Heart left ventricle (tissue), 16 donors: ENCODE data around the gene ASXL2. TPM values are rescaled to one million over a fixed set of nuclear protein-coding genes. Genes with fewer than 3 reads are reported as not detected.

ENCODE experiments used
- ATAC-seq, 4 donors: fragments of 200-7000 bp; cut with Tn5 transposase; one replicate each; pipeline ENCODE4 v1.9.1; 2020 to 2022; ENCODE audit warnings: moderate library complexity in 4 of 4, mild to moderate bottlenecking in 3 of 4, moderate number of reproducible peaks in 1 of 4
- DNase-seq, 5 donors: peaks; one replicate each; pipeline ENCODE4 v3.0.0-alpha.2; 2020
- H3K27ac ChIP-seq, 12 donors: fragments of 200-600 bp; sonication (generic) in 4 of 12; one replicate each; pipeline versions ENCODE4 v1.5.0 to v1.8.0; 2016 to 2022; ENCODE audit warnings: mild to moderate bottlenecking in 2 of 12
- H3K27me3 ChIP-seq, 9 donors: fragments of 200-600 bp; sonication (generic) in 2 of 9; one replicate each; pipeline versions ENCODE4 v1.5.1 to v1.8.0; 2016 to 2022; ENCODE audit warnings: mild to moderate bottlenecking in 3 of 9
- H3K36me3 ChIP-seq, 9 donors: fragments of 200-600 bp; sonication (generic) in 2 of 9; one replicate each; pipeline versions ENCODE4 v1.5.0 to v1.8.0; 2018 to 2022; ENCODE audit warnings: mild to moderate bottlenecking in 2 of 9
- H3K4me1 ChIP-seq, 12 donors: fragments of 200-600 bp; sonication (generic) in 4 of 12; one replicate each; pipeline versions ENCODE4 v1.5.0 to v1.8.0; 2016 to 2022; ENCODE audit warnings: mild to moderate bottlenecking in 3 of 12
- H3K4me3 ChIP-seq, 12 donors: fragments of 200-600 bp; sonication (generic) in 4 of 12; one replicate each; pipeline versions ENCODE4 v1.5.0 to v1.8.0; 2017 to 2022; ENCODE audit warnings: mild to moderate bottlenecking in 9 of 12, moderate library complexity in 4 of 12
- H3K9me3 ChIP-seq, 12 donors: fragments of 200-600 bp; sonication (generic) in 4 of 12; one replicate each; pipeline versions ENCODE4 v1.5.0 to v1.8.0; 2016 to 2022; ENCODE audit warnings: mild to moderate bottlenecking in 1 of 12
- CTCF ChIP-seq, 12 donors: fragments of 200-600 bp; sonication (generic) in 4 of 12; IDR thresholded peaks; one replicate each; pipeline versions ENCODE4 v1.5.0 to v1.8.0; 2018 to 2022; ENCODE audit warnings: antibody characterized with exemption in 12 of 12, mild to moderate bottlenecking in 5 of 12
- POLR2A ChIP-seq, 2 donors: fragments of 450-650 bp; IDR thresholded peaks; one replicate each; pipeline ENCODE4 v1.6.1; 2017; ENCODE audit warnings: antibody characterized with exemption in 2 of 2, mild to moderate bottlenecking in 2 of 2, moderate library complexity in 2 of 2
- WGBS, 4 donors: extraction: QIAGEN DNeasy Blood & Tissue Kit in 2 of 4; methylation state at CpG; one replicate each; pipeline versions ENCODE4 v1.1.5 to v1.1.7; 2013 to 2018; 5-methylcytosine and 5-hydroxymethylcytosine counted together
- intact Hi-C, 10 donors: fragments of 100-400 bp; cut with DNase I; formaldehyde crosslinking; loops; one replicate each; pipeline versions ENCODE4 v1.11.1 to v1.14.2; 2022
- polyA plus RNA-seq, 2 donors: library from polyadenylated mRNA; stranded (reverse); fragments of 200-250 nt; gene quantifications; one replicate each; pipeline ENCODE4 v1.2.3, GENCODE V29; 2013
- total RNA-seq, 9 donors: library from RNA; depleted of rRNA in 2 of 9; stranded (reverse); fragments of >200 nt in 2 of 9; fragmentation: NEBNext Ultra II Directional in 3 of 9; extraction: Animal tissue kit (Norgen Biotek cat#: 25700) in 3 of 9; gene quantifications; one replicate each; pipeline versions ENCODE4 v1.1.0 to v1.2.4, GENCODE V29; 2016 to 2023
- donor health status: ischemic (EF 13 %, LVEDD 7.1; RV severe dilation, severe dysfunction).
- donor health status: healthy with polysubstance abuse.
- donor health status: DM: no; HTN: yes; CAD: no.
- donor health status: DM: no; HTN: no; CAD: no.
- donor health status: ischemic (EF 25% LVEDD 6.9; RV normal size, moderate dysfunction).
- donor health status: ischemic (EF 25% LVEDD 5.7; RV mildly dilated, moderate dysfunction).
- donor health status: healthy.
- donor health status: DM: yes; HTN: yes; CAD: no.
- donor health status: ischemic (EF 35%, LVEDD 5.7; RV mildly dilated, moderate dysfunction).
- donor health status: nonischemic (EF 11% LVEDD 7.7; RV severe dilation, severe dysfunction).
- donor health status: DM: yes; HTN: yes; CAD: no.
- donor health status: PGD.
- donor health status: ischemic (EF 29% LVEDD 5.4; RV normal size, mild dysfunction).
- donor health status: nonischemic (EF 23%, LVEDD 6.1; RV moderate dilation, normal function).

ASXL2 gene
- total and polyA plus RNA-seq, 11 donors = 1.9 to 35.3 (median 23.0) TPM

- Histone ChIP-seq H3K27me3 (no peaks in the 10 kb centered on the region), H3K4me3 (no peak overlapping the region), H3K9me3 (no peaks in the 10 kb centered on the region), H3K27ac (peak overlapping the region in 5 of 12 donors; percentile 24 to 52 (median 30)), H3K4me1 (peaks cover 0 to 2% (median 0%) of the 10 kb centered on the region in 12 donors), H3K36me3 (no peaks in the 10 kb centered on the region)
- WGBS, 4 donors = 93 to 97% (median 95%) methylated on average over 6 of the region's 6 CpGs
- DNase-seq = no peak
- TF ChIP-seq CTCF (IDR thresholded peaks at IDR 0.05) (no peak), POLR2A (IDR thresholded peaks at IDR 0.05) (no peak)
- intact Hi-C loops = loop anchor here in 2 of 10 donors (10.0 kb wide), 2 partner anchors 78 to 88 kb away; no protein-coding TSS in a partner anchor
- no peak for ATAC-seq
Measured at GRCh38 chr2:25692737-25693445, 185.4 kb downstream of the ASXL2 start.

DNA sequence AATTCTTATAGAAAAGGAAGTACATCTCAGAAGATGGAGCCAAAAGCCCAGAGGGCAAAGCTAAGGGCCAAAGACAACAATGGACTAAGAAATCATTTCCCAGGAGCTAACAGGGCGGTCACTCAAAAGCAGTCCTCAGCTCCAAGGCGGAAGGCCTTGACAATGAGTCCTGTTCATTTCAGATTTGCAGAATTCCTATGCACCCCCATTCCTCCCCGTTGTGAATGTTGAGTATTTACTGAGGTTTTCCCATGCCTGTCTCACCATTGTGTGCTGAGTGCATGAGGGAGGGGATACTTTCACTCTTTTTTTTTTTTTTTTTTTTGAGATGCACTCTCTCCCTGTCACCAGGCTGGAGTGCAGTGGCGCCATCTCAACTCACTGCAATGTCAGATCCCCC, 186.1 kb downstream of the ASXL2 start:
- intact Hi-C loops = loop anchor here in 2 of 10 donors (10.0 kb wide), 2 partner anchors 77 to 87 kb away; no protein-coding TSS in a partner anchor
- H3K27me3 ChIP-seq = no peaks in the 10 kb centered on the region
- H3K4me3 ChIP-seq = no peak overlapping the region
- H3K36me3 ChIP-seq = no peaks in the 10 kb centered on the region
- TF ChIP-seq CTCF (IDR thresholded peaks at IDR 0.05) = no peak
- TF ChIP-seq POLR2A (IDR thresholded peaks at IDR 0.05) = no peak
- ATAC-seq (peak; percentile 32 to 82 (median 64)), DNase-seq (peak in 3 of 5 donors; percentile 28 to 34 (median 33))
- 49 to 63% (median 56%) methylated on average over 4 of the region's 4 CpGs for WGBS, 4 donors
- H3K27ac ChIP-seq = peak overlapping the region in 6 of 12 donors; percentile 29 to 62 (median 46)
- H3K4me1 ChIP-seq = peaks cover 0 to 2% (median 0%) of the 10 kb centered on the region in 12 donors
- no peaks in the 10 kb centered on the region for H3K9me3 ChIP-seq

GRCh38 chr2:25690058-25690457, 188.2 kb downstream of the ASXL2 start:
- TF ChIP-seq POLR2A (IDR thresholded peaks at IDR 0.05) (no peak), CTCF (IDR thresholded peaks at IDR 0.05) (no peak)
- 16 to 50% (median 27%) methylated on average over 1 of the region's 1 CpG for WGBS, 4 donors
- Histone ChIP-seq H3K9me3 (no peaks in the 10 kb centered on the region), H3K27ac (no peak overlapping the region), H3K27me3 (no peaks in the 10 kb centered on the region), H3K4me1 (peaks cover 0 to 2% (median 0%) of the 10 kb centered on the region in 12 donors), H3K36me3 (no peaks in the 10 kb centered on the region), H3K4me3 (no peak overlapping the region)
- ATAC-seq (no peak), DNase-seq (no peak)
- intact Hi-C loops = loop anchor here in 2 of 10 donors (10.0 kb wide), 2 partner anchors 75 to 85 kb away; no protein-coding TSS in a partner anchor

DNA sequence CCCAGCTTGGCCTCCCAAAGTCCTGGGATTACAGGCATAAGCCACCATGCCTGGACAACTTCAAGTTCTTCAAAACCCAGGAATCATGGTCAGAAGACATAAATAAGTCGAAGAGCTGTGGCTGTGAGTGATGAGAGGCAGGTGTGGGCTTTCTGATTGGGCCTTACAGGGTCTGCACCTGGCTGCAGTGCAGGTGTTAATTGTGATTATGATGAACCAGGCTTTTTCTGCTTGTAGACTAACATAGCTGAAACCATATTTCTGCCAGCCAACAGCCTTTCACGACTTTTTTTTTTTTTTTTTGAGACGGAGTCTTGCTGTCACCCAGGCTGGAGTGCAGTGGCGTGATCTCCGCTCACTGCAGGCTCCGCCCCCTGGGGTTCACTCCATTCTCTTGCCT, 190.1 kb downstream of the ASXL2 start:
- Histone ChIP-seq H3K9me3 (no peaks in the 10 kb centered on the region), H3K27ac (no peak overlapping the region), H3K4me3 (no peak overlapping the region), H3K27me3 (no peaks in the 10 kb centered on the region), H3K4me1 (peaks cover 0 to 2% (median 0%) of the 10 kb centered on the region in 12 donors), H3K36me3 (no peaks in the 10 kb centered on the region)
- DNase-seq (no peak), ATAC-seq (no peak)
- intact Hi-C loops = no loop called here
- WGBS, 4 donors = 84 to 95% (median 89%) methylated on average over 6 of the region's 6 CpGs
- TF ChIP-seq POLR2A (IDR thresholded peaks at IDR 0.05) = no peak
